ENCODE data around the gene CFAP299.

- no peak for TF ChIP-seq EZH2phosphoT487 (IDR thresholded peaks at IDR 0.05; ENCODE audit: low read length)
- no peak for TF ChIP-seq CTCF (IDR thresholded peaks at IDR 0.05; ENCODE audit: low read length)
Observed at GRCh38 chr4:80343887-80344286, 8.4 kb downstream of the CFAP299 start.

All from MM.1S (cell line).